ENCODE data around the gene ANKS1B.
"Not testable (repeated sequence)": the region's sequence is repeated elsewhere in the genome, so short reads cannot be mapped to it uniquely, and the experiment has no call there.

ANKS1B gene

GRCh38 chr12:98755855-98756254 lies 1228.9 kb downstream of the ANKS1B start:
- not testable (repeated sequence) for DNase-seq (ENCODE audit: insufficient read length, low spot score); FAIRE-seq

- DNase-seq (ENCODE audit: insufficient read length, low spot score) (peak; percentile 80), FAIRE-seq (peak; percentile 100)
Measured at GRCh38 chr12:98754095-98754494, 1230.6 kb downstream of the ANKS1B start.

DNA sequence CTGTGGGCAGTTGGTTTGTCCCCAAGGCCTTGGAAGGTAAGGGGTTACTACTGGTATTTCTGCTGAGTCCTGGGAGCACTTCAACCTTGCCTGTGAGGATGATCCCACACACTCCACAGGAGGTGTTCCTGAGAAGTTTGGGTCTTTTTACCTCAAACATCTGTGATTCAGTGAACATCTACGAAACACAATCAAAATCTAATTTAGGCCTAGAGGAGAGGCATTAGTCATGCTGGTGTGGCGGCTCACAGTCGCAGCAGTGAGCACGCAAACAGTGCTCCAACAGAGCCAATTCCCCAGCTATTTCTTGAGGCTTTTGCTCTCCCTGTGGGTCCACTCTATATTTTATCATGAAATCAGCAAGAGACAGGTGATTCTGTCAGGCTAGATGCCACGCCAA lies 1232.0 kb downstream of the ANKS1B start:
- DNase-seq (ENCODE audit: insufficient read length, low spot score) (no peak), FAIRE-seq (no peak)

- DNase-seq (ENCODE audit: insufficient read length, low spot score) (no peak), FAIRE-seq (peak; percentile 28)
Measured at GRCh38 chr12:98751580-98752115, 1233.1 kb downstream of the ANKS1B start.

GRCh38 chr12:98750511-98750910 lies 1234.2 kb downstream of the ANKS1B start:
- DNase-seq (ENCODE audit: insufficient read length, low spot score) = no peak
- no peak for FAIRE-seq

- FAIRE-seq = no peak
- no peak for DNase-seq (ENCODE audit: insufficient read length, low spot score)
Measured at GRCh38 chr12:98748463-98748862, 1236.3 kb downstream of the ANKS1B start.

DNA sequence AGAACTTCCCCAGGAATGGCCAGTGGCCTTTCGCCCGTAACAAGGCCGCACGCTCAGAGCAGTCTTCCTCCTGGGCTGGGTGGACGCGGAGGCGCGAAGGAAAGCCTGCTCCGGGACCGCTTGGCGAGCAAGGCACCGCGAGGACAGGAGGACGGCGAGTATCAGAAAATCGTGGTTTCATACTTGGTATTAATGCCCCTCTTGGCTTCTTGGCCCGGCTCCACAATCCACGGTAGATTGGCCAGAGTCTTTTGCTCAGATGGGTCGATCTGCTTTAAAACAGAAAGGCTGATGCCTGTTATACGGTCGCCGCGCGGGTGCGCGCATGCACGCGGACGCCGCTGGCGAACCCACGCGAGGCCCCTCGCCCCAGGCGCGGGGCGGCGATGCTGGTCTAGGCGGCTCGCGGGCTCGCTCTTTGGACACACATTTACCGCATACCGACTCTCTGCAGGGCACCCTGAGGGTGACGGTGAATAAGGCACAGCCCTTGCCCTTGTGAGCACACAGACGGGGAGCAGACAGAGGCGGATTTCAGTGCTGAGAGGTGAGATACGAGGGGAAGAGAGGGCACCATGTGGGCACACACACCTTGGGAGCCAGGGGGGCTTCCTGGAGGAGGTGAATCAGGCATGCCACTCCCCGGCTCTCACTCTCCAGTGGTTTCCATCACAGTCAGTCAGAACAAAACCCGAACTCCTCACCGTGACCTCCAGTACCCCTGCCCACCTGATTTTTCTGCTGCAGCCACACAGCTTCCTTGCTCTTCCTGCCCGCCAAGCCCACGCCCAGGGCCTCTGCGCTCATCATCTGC lies 1239.0 kb downstream of the ANKS1B start:
- FAIRE-seq (no peak), DNase-seq (ENCODE audit: insufficient read length, low spot score) (no peak)

GRCh38 chr12:98744680-98745079 lies 1240.1 kb downstream of the ANKS1B start:
- FAIRE-seq (no peak), DNase-seq (ENCODE audit: insufficient read length, low spot score) (no peak)

GRCh38 chr12:98743362-98743953 lies 1241.3 kb downstream of the ANKS1B start:
- DNase-seq (ENCODE audit: insufficient read length, low spot score) = no peak
- peak; percentile 70 for FAIRE-seq

- DNase-seq (ENCODE audit: insufficient read length, low spot score) (no peak), FAIRE-seq (no peak)
Measured at GRCh38 chr12:98741556-98742265, 1243.0 kb downstream of the ANKS1B start.

GRCh38 chr12:98741196-98741555 lies 1243.6 kb downstream of the ANKS1B start:
- no peak for FAIRE-seq

GRCh38 chr12:98740751-98741150 lies 1244.0 kb downstream of the ANKS1B start:
- FAIRE-seq (no peak), DNase-seq (ENCODE audit: insufficient read length, low spot score) (no peak)

More at GRCh38 chr12:98741196-98741555, 1243.6 kb downstream of the ANKS1B start:
- DNase-seq (ENCODE audit: insufficient read length, low spot score) = no peak

- FAIRE-seq (no peak), DNase-seq (ENCODE audit: insufficient read length, low spot score) (no peak)
Measured at GRCh38 chr12:98738539-98738938, 1246.2 kb downstream of the ANKS1B start.

DNA sequence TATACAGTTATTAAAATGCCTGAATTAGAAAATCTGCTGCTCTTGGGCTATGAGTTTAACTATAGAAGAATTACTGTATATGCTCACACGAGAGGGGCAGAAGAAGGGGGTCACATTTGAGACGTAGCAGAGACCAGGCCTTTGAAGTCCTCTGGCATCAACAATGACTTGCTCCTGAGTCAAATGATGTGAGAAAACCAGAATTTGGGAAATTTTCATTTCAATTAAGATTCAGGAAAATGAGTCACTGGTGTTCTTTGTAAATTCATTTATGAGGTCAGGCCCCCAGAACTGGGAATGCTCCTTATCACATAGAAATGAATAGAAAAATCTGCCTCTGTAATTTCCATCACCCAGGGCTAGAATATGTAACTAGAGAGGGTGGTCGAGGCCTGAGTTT lies 1246.7 kb downstream of the ANKS1B start:
- no peak for DNase-seq (ENCODE audit: insufficient read length, low spot score)
- no peak for FAIRE-seq

GRCh38 chr12:98737322-98737712 lies 1247.4 kb downstream of the ANKS1B start:
- DNase-seq (ENCODE audit: insufficient read length, low spot score) (no peak), FAIRE-seq (no peak)

- DNase-seq (ENCODE audit: insufficient read length, low spot score) (no peak), FAIRE-seq (no peak)
Measured at GRCh38 chr12:98736352-98737321, 1248.1 kb downstream of the ANKS1B start.

DNA sequence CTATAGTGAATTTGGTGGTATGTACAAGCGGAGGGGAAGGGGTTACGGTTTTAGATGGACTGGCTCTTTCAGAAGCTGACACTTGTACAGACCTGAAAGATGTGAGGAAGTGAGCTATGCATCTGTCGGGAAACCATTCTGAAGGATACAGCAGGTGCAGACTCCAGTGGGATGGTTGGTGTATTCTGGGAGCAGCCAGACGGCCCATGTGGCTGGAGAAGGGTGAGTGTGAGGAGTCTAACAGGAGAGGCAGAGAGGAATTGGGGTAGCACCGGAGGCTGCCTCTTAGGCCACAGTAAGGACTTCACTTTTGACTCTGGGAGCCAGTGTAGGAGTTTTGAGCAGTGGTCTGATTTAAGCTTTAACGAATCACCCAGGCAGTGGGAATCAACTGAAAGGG lies 1248.9 kb downstream of the ANKS1B start:
- no peak for FAIRE-seq
- DNase-seq (ENCODE audit: insufficient read length, low spot score) = no peak

DNA sequence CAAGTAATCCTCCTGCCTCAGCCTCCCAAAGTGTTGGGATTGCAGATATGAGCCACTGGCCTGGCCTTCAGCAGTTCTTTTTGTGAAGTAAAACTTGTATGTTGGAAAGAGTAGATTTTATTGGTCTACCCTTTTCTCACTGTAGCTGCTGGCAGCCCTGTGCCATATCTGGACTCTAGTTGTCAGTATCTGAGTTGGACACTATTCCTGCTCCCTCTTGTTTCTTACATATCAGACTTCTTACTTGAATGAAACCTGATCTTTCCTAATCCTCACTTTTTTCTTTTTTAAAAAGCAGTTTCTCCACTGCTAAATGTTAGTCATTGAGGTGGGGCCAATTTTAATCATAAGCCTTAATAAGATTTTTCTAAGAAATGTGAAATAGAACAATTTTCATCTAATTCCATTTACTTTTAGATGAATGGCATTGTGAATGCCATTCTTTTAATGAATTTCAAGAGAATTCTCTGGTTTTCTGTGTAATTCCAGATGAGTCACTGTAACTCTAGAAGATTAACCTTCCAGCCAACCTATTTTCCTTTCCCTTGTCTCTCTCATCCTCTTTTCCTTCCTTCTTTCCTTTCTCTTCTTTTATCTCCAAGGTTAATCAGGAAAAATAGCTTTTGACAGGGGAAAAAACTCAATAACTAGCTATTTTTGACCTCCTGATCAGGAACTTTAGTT lies 1250.9 kb downstream of the ANKS1B start:
- FAIRE-seq (no peak), DNase-seq (ENCODE audit: insufficient read length, low spot score) (no peak)

GRCh38 chr12:98730412-98730811 lies 1254.3 kb downstream of the ANKS1B start:
- FAIRE-seq (no peak), DNase-seq (ENCODE audit: insufficient read length, low spot score) (no peak)

- DNase-seq (ENCODE audit: insufficient read length, low spot score) (no peak), FAIRE-seq (no peak)
Measured at GRCh38 chr12:98727196-98727595, 1257.5 kb downstream of the ANKS1B start.
